Fibroblast of the conjunctiva (primary cell): ENCODE results near the gene RAX2.

Source experiments
- DNase-seq: peaks from one replicate; pipeline ENCODE4 v3.0.0-alpha.2; 2010; ENCODE audit warnings: low read depth

The RAX2 gene

DNA sequence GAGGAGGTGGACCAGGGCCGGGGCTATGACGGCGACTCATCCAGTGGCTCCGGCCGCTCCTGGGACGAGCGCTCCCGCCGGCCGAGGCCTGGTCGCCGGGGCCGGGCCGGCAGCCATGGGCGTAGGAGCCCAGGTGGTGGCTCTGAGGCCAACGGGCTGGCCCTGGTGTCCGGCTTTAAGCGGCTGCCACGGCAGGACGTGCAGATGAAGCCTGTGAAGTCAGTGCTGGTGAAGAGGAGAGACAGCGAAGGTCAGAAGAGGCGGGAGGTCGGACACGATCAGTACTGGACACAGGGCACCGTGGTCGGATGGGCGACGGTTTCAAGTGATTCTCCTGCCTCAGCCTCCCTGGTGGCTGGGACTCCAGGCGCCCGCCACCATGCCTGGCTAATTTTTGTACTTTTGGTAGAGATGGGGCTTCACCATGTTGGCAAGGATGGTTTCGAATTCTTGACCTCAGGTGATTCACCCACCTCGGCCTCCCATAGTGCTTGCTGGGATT is 41.5 kb downstream of the RAX2 start:
- no peak for DNase-seq

DNA sequence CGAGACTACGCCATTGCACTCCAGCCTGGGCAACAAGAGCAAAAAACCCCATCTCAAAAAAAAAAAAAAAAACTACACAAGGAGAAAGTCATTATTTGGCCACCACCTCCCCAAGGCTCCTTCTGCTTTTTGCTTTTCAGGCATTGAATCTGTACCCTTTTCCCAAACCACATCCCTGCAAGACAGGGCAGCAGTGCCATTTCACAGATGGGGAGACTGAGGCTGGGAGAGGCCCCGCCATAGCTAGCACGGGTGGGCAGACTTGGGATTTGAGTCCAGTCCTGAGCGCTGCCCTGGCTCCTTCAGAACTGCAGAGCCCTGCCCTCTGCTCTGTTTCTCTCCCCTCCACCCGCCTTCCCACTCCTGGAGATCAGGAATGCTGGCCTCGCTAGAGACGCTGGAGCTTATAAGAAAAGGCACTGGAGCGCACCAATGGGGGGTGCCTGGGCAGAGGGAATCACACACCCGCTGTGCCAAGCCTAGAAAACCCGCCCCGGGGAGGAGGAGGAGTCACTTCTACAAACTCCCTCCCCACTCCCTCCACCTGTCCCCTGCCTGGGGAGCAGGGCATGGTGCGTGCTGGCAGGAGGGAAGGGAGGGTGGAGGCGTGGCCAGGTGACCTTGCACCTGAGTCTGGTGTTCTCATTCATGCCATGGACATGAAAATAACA is 46.3 kb downstream of the RAX2 start:
- DNase-seq, result no peak

DNA sequence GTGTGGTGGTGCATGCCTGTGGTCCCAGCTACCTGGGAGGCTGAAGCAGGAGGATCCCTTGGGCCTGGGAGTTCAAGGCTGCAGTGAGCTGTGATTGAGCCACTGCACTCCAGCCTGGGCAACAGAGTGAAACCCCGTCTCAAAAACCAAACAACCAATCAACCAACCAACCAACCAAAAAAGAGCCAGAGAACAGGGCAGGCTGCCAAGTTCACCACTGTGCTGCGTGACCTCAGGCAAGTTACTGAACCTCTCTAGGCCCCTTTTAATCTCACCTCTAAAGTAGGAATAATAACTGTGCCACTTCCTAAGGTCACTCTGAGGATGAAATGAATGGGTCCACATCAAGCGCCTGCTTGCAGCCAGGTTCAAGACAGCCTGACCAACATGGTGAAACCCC is 46.9 kb downstream of the RAX2 start:
- no peak for DNase-seq

DNA sequence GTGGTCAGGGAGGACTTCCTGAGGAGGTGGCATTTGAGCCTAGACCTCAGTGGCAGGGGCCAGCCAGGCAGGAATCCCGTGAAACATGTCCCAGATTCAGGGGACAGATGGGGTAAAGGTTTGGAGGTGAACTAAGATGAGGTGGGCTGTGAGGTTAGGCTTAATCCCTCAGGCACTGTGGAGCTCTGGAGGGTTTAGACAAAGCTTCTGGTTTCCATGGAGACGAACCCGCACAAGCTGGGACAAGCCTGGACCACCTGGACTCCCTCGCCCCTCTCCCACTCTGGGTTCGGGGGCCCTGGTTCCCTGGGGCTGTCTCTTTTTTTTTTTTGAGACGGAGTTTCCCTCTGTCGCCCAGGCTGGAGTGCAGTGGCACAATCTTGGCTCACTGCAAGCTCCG is 48.1 kb downstream of the RAX2 start:
- no peak for DNase-seq

DNA sequence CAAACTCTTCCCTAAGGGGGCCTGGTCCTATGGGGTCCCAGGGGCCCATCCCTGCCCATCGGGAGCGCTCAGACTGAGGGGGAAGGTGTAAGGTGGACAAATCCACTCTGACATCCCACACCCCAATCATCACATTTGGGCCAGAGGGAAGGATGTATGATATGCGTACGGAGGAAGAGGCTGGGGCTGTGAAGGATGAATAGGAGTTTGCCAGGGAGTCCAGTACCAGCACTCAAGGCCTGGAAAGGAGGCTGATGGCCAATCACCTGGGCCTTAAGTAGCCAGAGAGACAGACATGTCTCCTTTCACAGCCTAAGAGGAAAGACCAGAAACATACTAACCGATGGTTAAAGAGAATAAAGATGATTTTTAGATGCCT is 48.9 kb downstream of the RAX2 start:
- DNase-seq, result no peak

DNA sequence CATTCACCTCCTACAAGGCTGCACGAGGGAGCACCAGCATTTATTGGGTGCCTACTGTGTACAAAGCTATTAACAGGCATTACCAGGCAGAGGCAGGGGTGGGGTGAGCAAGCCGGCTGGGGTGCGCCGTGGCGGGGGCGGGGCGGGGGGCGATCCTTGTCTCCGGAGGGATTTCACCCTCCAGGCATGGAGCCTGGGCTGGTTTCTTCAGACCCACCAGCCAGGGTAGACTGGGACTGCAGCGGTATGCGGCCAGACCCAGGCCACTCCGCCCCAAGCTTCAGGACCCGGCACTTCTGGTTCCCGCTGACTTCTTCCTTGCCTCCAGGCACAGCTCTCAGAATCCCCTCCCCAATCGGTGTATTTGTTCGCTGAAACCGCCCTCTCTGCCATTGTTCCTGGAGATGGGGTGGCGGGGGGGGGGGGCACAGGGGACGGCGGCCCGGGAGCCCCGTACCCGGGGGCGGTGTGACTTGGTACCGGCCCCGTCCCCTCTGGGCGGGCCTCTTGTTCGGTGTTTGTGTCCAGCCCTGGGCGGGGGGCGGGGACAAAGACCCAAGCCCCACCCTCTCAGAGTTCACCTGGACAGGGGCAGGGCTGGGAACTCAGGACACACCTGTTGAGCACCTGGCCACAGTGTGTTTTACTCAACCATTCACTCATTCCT is 49.5 kb downstream of the RAX2 start:
- DNase-seq, result no peak

DNA sequence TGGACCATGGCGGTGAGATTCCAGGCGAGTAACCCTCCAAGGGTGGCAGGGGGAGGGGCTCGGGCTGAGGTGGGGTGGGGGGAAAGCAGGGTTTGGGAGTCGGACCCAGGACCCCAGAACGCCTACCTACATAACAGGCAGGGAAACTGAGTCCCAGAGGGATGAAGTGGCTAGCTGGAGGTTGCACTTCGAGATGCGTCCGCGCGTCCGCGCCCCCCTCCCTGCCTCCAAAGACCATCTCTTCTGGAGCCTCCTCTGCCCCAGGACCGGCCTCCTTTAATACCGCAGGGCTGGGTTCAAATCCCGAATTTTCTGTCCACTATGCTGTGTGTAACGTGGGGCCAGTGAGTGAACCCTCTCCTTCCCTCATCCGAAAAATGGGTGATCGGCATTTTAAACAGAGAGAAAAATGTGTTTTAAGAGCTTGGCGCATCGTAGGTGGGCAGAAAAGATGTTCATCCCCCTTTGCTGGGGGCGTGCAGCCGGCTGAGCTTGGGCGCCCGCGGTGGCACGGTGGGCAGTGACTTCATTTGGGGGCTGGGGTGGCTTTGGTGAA is 50.1 kb downstream of the RAX2 start:
- DNase-seq, result no peak

DNA sequence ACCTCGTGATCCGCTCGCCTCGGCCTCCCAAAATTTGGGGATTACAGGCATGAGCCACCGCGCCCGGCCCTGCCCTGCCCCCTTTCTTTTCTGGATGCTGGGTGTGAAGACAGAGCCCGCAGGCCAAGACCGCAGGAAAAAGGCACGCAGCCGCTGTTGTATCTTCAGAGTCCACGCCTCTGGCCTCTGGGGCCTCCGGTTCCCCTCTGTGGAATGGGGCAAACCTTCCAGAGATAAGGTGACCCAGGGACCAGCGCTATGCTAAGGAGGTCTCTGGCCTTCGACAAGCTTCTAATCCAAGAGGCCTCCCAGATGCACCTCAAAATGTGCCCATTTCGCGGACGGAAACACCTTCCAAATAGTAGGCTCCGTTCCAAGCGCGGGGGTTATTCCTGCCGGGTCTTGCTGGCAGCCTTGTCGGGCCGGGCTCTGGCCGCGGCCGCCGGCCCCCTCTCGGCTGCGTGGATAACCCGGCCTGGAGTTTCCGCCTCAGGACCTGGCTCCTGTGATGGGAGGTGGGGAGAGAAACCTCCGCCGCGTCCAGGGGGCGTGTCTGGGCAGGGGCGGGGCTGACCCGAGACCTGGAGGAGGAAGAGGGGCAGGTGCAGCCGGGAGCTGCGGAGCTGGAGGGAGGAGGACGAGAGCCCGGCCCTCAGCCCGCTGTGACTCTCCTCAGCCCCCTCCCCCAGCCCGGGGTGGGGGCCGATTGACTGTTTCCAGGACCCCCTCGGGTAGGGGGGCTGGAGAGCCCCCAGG is 50.7 kb downstream of the RAX2 start:
- DNase-seq, result peak; percentile 39

DNA sequence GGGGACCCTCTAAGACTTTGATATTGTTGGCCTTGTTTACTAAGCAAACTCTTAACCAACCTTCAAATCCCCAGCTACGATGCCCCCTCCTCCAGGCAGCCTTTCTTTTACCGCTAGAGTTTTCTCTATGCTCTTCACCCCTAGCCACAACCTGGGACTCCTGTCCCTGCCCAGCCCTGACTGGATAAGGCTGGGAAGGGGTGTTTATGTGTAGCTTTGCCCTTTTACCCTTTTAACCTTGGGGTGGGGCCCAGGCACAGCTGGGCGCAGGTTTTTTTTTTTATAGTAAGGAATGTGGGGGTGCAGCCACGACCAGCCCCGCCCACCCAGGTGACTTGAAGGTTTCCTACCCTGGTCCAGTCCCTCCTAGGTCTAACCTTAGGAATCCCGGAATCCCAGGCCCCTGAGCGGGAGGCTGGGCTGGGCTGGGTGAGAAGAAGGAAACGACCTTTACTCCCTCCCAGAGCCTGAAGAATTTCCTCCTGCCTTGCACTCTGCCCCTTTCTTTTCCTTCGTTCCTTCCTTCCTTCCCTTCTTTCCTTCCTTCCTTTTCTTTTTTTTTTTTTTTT is 51.6 kb downstream of the RAX2 start:
- no peak for DNase-seq

DNA sequence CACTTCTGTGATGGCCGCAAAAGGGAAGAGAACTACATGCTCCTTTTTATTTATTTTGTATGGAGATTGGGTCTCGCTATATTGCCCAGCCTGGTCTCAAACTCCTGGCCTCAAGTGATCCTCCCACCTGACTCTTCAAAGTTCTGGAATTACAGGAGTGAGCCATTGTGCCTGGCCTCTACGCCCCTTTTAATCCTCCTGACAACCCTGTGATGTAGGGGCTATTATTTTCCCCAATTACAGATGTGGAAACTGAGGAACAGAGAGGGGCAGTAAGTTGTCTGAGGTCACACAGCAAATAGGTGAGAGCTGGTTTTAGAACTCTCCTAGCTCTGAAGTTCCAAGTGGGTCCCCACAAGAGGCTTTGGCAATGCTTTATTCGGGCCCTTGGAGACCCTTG is 52.2 kb downstream of the RAX2 start:
- no peak for DNase-seq
